Activated CD4-positive, alpha-beta memory T cell treated with anti-CD3 and anti-CD28 coated beads for 36 hours (primary cell): ENCODE measurements around the gene ITSN1. TPM values are rescaled to one million over a fixed set of nuclear protein-coding genes. Genes with fewer than 3 reads are reported as not detected.
"Not testable (repeated sequence)": the region's sequence is repeated elsewhere in the genome, so short reads cannot be mapped to it uniquely, and the experiment has no call there.

ENCODE experiments used
- CTCF ChIA-PET: fragments of 350-600 bp; sonication (Branson Sonifier 250); formaldehyde crosslinking; loops from one replicate; lab custom pipeline; 2021; ENCODE audit warnings: antibody characterized with exemption, inconsistent platforms; lab: Charles Lee
- POLR2A ChIA-PET: fragments of 350-600 bp; sonication (Branson Sonifier 250); formaldehyde crosslinking; loops from one replicate; lab custom pipeline; 2021; ENCODE audit warnings: antibody characterized with exemption; lab: Charles Lee
- DNase-seq: peaks from one replicate; pipeline ENCODE4 v3.0.0-alpha.2; 2020
- H3K27ac Mint-ChIP-seq: one replicate; pipeline ENCODE4 v1.8.0; 2021; ENCODE audit warnings: mixed read lengths
- H3K27me3 Mint-ChIP-seq: one replicate; pipeline ENCODE4 v1.8.0; 2021; ENCODE audit warnings: mixed read lengths
- H3K36me3 Mint-ChIP-seq: one replicate; pipeline ENCODE4 v1.8.0; 2021; ENCODE audit warnings: mixed read lengths
- H3K4me1 Mint-ChIP-seq: one replicate; pipeline ENCODE4 v1.8.0; 2021; ENCODE audit warnings: low read depth, mixed read lengths
- H3K4me3 Mint-ChIP-seq: one replicate; pipeline ENCODE4 v1.8.0; 2021; ENCODE audit warnings: mild to moderate bottlenecking, mixed read lengths
- H3K9me3 Mint-ChIP-seq: one replicate; pipeline ENCODE4 v1.8.0; 2021; ENCODE audit warnings: mixed read lengths
- intact Hi-C: fragments of 100-400 bp; cut with micrococcal nuclease; formaldehyde crosslinking; loops from one replicate; pipeline ENCODE4 v1.15.1; 2023
- total RNA-seq, 2 experiments: library from RNA; stranded (reverse); gene quantifications; one replicate each; pipeline ENCODE4 v1.2.3, GENCODE V29; 2021

The ITSN1 gene
- total RNA-seq, 2 experiments from 2014 or later: 3.2 to 4.5 TPM

DNA sequence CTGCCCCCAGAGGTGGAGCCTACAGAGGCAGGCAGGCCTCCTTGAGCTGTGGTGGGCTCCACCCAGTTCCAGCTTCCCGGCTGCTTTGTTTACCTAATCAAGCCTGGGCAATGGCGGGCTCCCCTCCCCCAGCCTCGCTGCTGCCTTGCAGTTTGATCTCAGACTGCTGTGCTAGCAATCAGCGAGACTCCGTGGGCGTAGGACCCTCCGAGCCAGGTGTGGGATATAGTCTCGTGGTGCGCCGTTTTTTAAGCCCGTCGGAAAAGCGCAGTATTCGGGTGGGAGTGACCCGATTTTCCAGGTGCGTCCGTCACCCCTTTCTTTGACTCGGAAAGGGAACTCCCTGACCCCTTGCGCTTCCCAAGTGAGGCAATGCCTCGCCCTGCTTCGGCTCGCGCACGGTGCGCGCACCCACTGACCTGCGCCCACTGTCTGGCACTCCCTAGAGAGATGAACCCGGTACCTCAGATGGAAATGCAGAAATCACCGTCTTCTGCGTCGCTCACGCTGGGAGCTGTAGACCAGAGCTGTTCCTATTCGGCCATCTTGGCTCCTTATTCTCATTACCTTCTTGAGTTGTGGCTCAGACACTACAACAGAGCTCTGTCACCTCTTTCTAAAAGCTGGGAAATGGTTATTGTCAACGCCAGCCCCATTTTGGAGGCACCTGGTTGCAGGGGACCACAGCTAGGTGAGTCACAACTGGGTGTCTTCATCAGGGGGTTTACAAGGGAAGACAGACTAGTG, 288.9 kb downstream of the ITSN1 start:
- intact Hi-C loops: loop anchor here (5.0 kb wide), 1 partner anchor 91 kb away; no protein-coding TSS in a partner anchor
- peak; percentile 82 for DNase-seq
- Mint-ChIP-seq H3K36me3 (peaks cover 15% of the 10 kb centered on the region), H3K27ac (peak overlapping the region; percentile 99), H3K4me1 (peaks cover 35% of the 10 kb centered on the region), H3K4me3 (peak overlapping the region; percentile 92)
- ChIA-PET POLR2A (interaction anchor here (0.9 to 9.6 kb wide), 6 partner anchors 16 to 142 kb away, joined by 3 to 128 read pairs (median 4); partner anchors contain the start of genes MRPS6 and SLC5A3), CTCF (interaction anchor here (0.9 to 2.3 kb wide), 6 partner anchors 17 to 146 kb away, joined by 3 to 7 read pairs (median 4); partner anchors contain the start of genes MRPS6 and SLC5A3)
- H3K9me3 Mint-ChIP-seq, H3K27me3 Mint-ChIP-seq: not testable (repeated sequence)

DNA sequence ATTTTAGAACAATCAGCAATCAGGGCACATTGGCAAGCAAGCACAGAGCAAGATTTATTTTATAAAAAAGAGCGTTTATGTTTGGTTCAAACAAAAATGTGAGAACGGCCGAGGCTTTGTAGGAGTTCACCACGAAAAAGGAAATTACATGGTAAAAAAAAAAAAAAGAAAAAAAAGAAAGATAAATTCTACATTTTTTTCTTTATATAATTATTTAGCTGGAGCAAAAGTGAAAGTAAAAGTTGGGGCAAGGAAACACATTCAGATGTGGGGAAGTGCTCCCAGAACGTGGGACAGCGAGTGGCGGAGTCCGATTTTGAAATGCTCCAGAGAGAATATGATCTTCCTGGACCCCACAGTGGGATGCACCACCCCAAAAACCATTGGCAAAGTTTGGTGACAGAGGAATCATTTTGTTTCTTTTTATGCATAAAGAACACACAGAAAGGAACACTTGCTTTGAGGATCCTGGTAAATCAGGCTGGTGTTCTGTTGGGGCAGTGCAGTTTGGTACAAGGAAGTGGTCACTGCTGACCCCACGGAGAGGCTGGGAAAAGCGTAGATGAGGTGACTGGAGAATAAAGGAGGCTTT, 289.6 kb downstream of the ITSN1 start:
- intact Hi-C loops: loop anchor here (2.0 to 5.0 kb wide), 4 partner anchors 17 to 143 kb away; no protein-coding TSS in a partner anchor
- ChIA-PET POLR2A (interaction anchor here (0.9 to 9.6 kb wide), 7 partner anchors 17 to 176 kb away, joined by 3 to 128 read pairs (median 4); partner anchors contain the start of genes MRPS6 and SLC5A3), CTCF (interaction anchor here (0.9 to 2.3 kb wide), 6 partner anchors 17 to 145 kb away, joined by 3 to 7 read pairs (median 4); partner anchors contain the start of genes MRPS6 and SLC5A3)
- peak overlapping the region; percentile 99 for H3K27ac Mint-ChIP-seq
- no peak for DNase-seq
- peaks cover 17% of the 10 kb centered on the region for H3K36me3 Mint-ChIP-seq
- peaks cover 41% of the 10 kb centered on the region for H3K4me1 Mint-ChIP-seq
- peaks cover 2% of the 10 kb centered on the region for H3K9me3 Mint-ChIP-seq
- H3K27me3 Mint-ChIP-seq: no peaks in the 10 kb centered on the region
- peak overlapping the region; percentile 92 for H3K4me3 Mint-ChIP-seq

DNA sequence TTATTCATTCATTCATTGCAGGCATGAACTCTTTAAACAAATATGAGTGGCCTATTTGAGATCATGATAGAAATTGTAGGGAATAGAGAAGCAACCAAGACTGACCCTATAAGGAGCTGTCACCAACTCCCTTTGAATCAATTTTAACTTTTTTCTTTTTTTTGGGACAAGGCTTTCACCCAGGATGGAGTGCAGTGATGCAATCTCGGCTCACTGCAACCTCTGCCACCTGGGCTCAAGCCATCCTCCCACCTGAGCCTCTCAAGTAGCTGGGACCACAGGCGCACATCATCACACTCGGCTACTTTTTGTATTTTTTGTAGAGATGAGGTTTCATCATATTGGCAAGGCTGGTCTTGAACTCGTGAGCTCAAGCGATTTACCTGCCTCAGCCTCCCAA, 290.4 kb downstream of the ITSN1 start:
- no peaks in the 10 kb centered on the region for H3K27me3 Mint-ChIP-seq
- POLR2A ChIA-PET: interaction anchor here (0.6 to 9.6 kb wide), 5 partner anchors 9 to 175 kb away, joined by 3 to 128 read pairs (median 4); no protein-coding TSS in a partner anchor
- no peak for DNase-seq
- peak overlapping the region; percentile 92 for H3K4me3 Mint-ChIP-seq
- H3K4me1 Mint-ChIP-seq: peaks cover 48% of the 10 kb centered on the region
- intact Hi-C loops: loop anchor here (2.0 to 5.0 kb wide), 4 partner anchors 16 to 142 kb away; no protein-coding TSS in a partner anchor
- peak overlapping the region; percentile 99 for H3K27ac Mint-ChIP-seq
- peaks cover 2% of the 10 kb centered on the region for H3K9me3 Mint-ChIP-seq
- peaks cover 17% of the 10 kb centered on the region for H3K36me3 Mint-ChIP-seq
- CTCF ChIA-PET: interaction anchor here (0.7 to 2.3 kb wide), 5 partner anchors 9 to 415 kb away, joined by 3 to 13 read pairs (median 4); no protein-coding TSS in a partner anchor

DNA sequence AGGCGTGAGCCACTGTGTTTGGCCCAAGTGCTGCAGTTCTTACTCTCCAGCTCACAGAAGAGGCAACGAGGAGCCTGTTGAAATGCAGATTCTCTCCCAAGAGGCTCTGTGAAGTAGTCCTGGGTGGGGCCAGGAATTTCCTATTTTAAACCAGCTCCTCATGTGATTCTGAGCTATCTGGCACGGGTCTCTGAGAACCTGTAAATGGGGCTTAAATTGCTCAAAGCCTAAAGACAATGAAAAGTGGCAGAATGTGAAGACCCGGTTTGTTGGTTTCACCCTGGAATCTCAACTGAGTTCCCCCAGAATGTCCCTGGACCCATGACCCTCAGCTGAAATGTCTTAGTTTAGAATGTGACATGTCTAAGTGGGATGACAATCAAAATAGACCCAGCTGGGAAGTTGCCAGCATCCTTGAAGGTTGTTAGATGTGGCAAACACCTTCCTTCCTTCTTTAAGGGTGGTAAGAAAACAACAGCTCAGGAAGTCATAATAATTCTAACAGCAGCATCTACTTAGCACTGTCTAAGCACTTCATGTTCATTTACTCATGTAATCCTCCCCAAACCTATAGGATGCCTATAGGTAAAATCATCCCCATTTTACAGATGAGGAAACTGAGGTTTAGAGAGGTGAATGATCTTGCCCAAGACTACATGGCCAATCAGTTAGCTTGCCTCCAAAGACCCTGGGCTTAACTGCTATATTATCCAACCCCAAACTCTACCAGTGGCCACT, 294.2 kb downstream of the ITSN1 start:
- Mint-ChIP-seq H3K9me3 (no peaks in the 10 kb centered on the region), H3K4me1 (peaks cover 76% of the 10 kb centered on the region), H3K4me3 (peak overlapping the region; percentile 16), H3K36me3 (peaks cover 21% of the 10 kb centered on the region), H3K27ac (peak overlapping the region; percentile 99), H3K27me3 (no peaks in the 10 kb centered on the region)
- ChIA-PET POLR2A (interaction anchor here (1.4 to 9.6 kb wide), 3 partner anchors 12 to 168 kb away, joined by 3 to 128 read pairs (median 20); no protein-coding TSS in a partner anchor), CTCF (interaction anchor here (1.1 to 4.3 kb wide), 5 partner anchors 9 to 411 kb away, joined by 3 to 38 read pairs (median 4); no protein-coding TSS in a partner anchor)
- intact Hi-C loops: loop anchor here (1.0 kb wide), 1 partner anchor 11 kb away; no protein-coding TSS in a partner anchor
- peak; percentile 50 for DNase-seq

DNA sequence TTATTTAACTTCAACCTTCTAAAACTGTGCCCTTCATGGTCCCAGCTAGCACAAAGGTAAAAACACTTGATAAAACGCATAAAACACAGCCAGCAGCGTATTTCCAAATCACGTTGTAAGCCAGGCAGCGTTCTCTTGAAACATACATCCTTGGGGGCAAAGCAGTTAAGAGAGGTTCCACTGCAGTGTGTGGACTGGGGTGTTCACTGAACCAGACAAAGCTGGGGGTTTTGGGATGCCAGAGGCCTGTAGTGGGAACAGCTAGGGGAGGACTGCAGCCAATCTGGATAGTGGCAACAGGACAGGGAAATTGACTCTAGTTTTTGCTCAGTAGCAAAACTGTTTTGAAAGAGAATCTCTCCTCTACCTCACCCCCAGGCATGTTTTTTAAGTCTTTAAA, 294.8 kb downstream of the ITSN1 start:
- Mint-ChIP-seq H3K27ac (peak overlapping the region; percentile 99), H3K36me3 (peaks cover 17% of the 10 kb centered on the region), H3K9me3 (no peaks in the 10 kb centered on the region), H3K27me3 (no peaks in the 10 kb centered on the region), H3K4me1 (peaks cover 76% of the 10 kb centered on the region), H3K4me3 (peak overlapping the region; percentile 50)
- no peak for DNase-seq
- POLR2A ChIA-PET: interaction anchor here (0.8 to 9.6 kb wide), 5 partner anchors 11 to 167 kb away, joined by 3 to 128 read pairs (median 8); partner anchors contain the start of genes MRPS6 and SLC5A3
- CTCF ChIA-PET: interaction anchor here (1.1 to 4.3 kb wide), 5 partner anchors 8 to 411 kb away, joined by 3 to 38 read pairs (median 4); no protein-coding TSS in a partner anchor
- intact Hi-C loops: no loop called here

DNA sequence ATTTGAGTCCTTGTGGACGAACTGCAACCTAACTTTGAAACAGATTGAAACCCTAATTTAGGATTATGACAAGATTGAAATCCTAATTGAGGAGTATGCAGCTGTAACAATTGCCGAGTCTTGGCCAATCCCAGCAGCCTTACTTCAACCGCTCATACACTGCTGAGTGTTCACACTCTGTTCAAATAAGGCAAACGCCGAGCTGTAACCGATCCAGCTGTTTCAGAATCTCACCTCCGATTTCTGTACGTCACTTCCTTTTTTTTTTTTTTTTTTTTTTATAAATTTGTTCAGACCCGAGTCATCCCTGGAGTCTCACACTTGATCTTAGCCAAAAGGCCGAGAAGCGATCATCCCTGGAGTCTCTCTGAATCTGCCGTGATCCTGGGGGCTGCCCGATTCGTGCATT, 295.6 kb downstream of the ITSN1 start:
- intact Hi-C loops: no loop called here
- peaks cover 76% of the 10 kb centered on the region for H3K4me1 Mint-ChIP-seq
- H3K27ac Mint-ChIP-seq: peak overlapping the region; percentile 99
- H3K36me3 Mint-ChIP-seq: peaks cover 11% of the 10 kb centered on the region
- CTCF ChIA-PET: interaction anchor here (1.9 to 4.3 kb wide), 4 partner anchors 10 to 410 kb away, joined by 4 to 38 read pairs (median 8); no protein-coding TSS in a partner anchor
- H3K9me3 Mint-ChIP-seq: no peaks in the 10 kb centered on the region
- no peaks in the 10 kb centered on the region for H3K27me3 Mint-ChIP-seq
- H3K4me3 Mint-ChIP-seq: peak overlapping the region; percentile 22
- POLR2A ChIA-PET: interaction anchor here (0.6 to 9.6 kb wide), 7 partner anchors 11 to 1084 kb away, joined by 3 to 128 read pairs (median 6); partner anchors contain the start of genes MRPS6 and SLC5A3
- peak; percentile 73 for DNase-seq

- ChIA-PET CTCF (interaction anchor here (1.4 to 4.3 kb wide), 5 partner anchors 9 to 410 kb away, joined by 4 to 38 read pairs (median 6); no protein-coding TSS in a partner anchor), POLR2A (interaction anchor here (0.6 to 9.6 kb wide), 5 partner anchors 10 to 1084 kb away, joined by 3 to 128 read pairs (median 8); partner anchors contain the start of genes MRPS6 and SLC5A3)
- peaks cover 74% of the 10 kb centered on the region for H3K4me1 Mint-ChIP-seq
- peak overlapping the region; percentile 99 for H3K27ac Mint-ChIP-seq
- intact Hi-C loops: no loop called here
- no peaks in the 10 kb centered on the region for H3K9me3 Mint-ChIP-seq
- DNase-seq: no peak
- peak overlapping the region; percentile 26 for H3K4me3 Mint-ChIP-seq
- no peaks in the 10 kb centered on the region for H3K27me3 Mint-ChIP-seq
- H3K36me3 Mint-ChIP-seq: peaks cover 7% of the 10 kb centered on the region
Measured at GRCh38 chr21:33938381-33938780, 296.1 kb downstream of the ITSN1 start.

GRCh38 chr21:33939226-33939625, 296.9 kb downstream of the ITSN1 start:
- DNase-seq: no peak
- Mint-ChIP-seq H3K36me3 (peaks cover 11% of the 10 kb centered on the region), H3K4me3 (no peak overlapping the region), H3K9me3 (peaks cover under 1% of the 10 kb centered on the region), H3K27ac (peak overlapping the region; percentile 99), H3K4me1 (peaks cover 74% of the 10 kb centered on the region), H3K27me3 (no peaks in the 10 kb centered on the region)
- POLR2A ChIA-PET: interaction anchor here (0.9 to 9.6 kb wide), 3 partner anchors 9 to 48 kb away, joined by 4 to 128 read pairs (median 20); no protein-coding TSS in a partner anchor
- intact Hi-C loops: no loop called here
- CTCF ChIA-PET: interaction anchor here (1.4 to 4.3 kb wide), 4 partner anchors 8 to 409 kb away, joined by 4 to 38 read pairs (median 5); no protein-coding TSS in a partner anchor

DNA sequence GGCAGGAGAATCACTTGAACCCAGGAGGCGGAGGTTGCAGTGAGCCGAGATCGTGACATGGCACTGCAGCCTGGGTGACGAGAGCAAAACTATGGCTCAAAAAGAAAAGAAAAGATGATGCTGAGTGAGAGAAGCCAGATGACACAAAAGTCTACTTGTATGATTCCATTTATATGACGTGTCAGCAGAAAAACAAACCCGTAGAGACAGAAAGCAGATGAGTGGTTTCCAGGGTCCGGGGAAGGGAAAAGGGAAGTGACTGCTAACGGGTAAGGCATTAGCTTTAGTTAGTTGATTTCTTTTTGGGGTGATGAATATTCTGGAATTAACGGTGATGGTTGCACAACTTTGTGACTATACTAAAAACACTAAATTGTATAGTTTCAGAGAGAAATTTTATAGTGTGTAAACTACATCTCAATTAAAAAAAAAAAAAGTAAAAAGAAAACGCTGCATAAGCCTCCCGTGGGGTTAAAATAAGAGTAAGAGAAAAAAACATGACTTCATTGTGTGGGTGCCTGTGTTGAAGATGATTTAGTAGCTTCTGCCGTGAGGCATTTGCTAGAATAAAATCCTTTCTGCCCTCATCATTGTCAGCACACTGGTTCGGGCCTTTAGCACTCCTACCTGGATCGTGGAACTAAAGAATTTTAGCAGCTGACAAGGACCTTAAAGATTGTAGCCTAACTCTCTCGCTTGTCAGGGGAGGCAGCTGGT, 298.0 kb downstream of the ITSN1 start:
- peak; percentile 46 for DNase-seq
- ChIA-PET POLR2A (interaction anchor here (1.2 to 9.6 kb wide), 2 partner anchors 8 to 36 kb away, joined by 7 to 128 read pairs; no protein-coding TSS in a partner anchor), CTCF (interaction anchor here (4.3 kb wide), 1 partner anchor 16 kb away, joined by 38 read pairs; no protein-coding TSS in a partner anchor)
- Mint-ChIP-seq H3K27ac (peak overlapping the region; percentile 75), H3K27me3 (no peaks in the 10 kb centered on the region), H3K9me3 (peaks cover 11% of the 10 kb centered on the region), H3K36me3 (peaks cover 21% of the 10 kb centered on the region), H3K4me3 (no peak overlapping the region), H3K4me1 (peaks cover 73% of the 10 kb centered on the region)
- intact Hi-C loops: no loop called here

DNA sequence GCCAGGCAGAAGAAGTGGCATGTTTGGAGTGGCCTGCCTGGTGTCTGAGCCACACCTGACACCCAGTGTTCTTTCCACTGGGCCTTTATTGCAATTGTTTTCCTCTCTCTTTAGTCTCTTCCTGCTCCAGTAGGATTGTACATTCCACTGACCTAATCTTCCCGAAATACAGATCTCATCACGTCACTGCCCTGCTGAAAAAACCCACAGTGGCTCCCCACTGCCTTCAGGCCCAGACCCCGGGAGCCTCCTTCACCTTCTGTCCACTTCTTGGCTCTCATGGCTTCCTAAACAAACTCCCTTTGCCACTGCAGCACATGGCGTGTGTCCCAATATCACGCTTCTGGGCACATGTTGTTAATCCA, 298.6 kb downstream of the ITSN1 start:
- Mint-ChIP-seq H3K27me3 (no peaks in the 10 kb centered on the region), H3K36me3 (peaks cover 21% of the 10 kb centered on the region), H3K4me3 (no peak overlapping the region), H3K27ac (peak overlapping the region; percentile 75), H3K9me3 (peaks cover 11% of the 10 kb centered on the region), H3K4me1 (peaks cover 70% of the 10 kb centered on the region)
- no peak for DNase-seq
- CTCF ChIA-PET: interaction anchor here (3.2 kb wide), 1 partner anchor 17 kb away, joined by 17 read pairs; no protein-coding TSS in a partner anchor
- intact Hi-C loops: no loop called here
- POLR2A ChIA-PET: interaction anchor here (1.2 kb wide), 1 partner anchor 35 kb away, joined by 7 read pairs; no protein-coding TSS in a partner anchor
